NCI-H1105 (cell line): Measurements from ENCODE around the gene SHCBP1.
"Not testable (repeated sequence)": the region's sequence is repeated elsewhere in the genome, so short reads cannot be mapped to it uniquely, and the experiment has no call there.

Experiments
- DNase-seq: peaks from one replicate; lab custom pipeline; 2025; lab: John Stamatoyannopoulos, UW

SHCBP1 gene

GRCh38 chr16:46621006-46621933, at the start of gene SHCBP1:
Gene SHCBP1, minus strand, starts transcription at chr16:46621379. Its CDS starts 20 bp downstream, at chr16:46621359.
- peak; percentile 95 for DNase-seq

GRCh38 chr16:46662123-46662522, 40.9 kb upstream of the SHCBP1 start:
- no peak for DNase-seq

- DNase-seq: no peak
These were observed 37.7 kb upstream of the SHCBP1 start for GRCh38 chr16:46658925-46659324.

GRCh38 chr16:46651305-46651704, 30.1 kb upstream of the SHCBP1 start:
- DNase-seq: no peak

GRCh38 chr16:46650254-46650623, 29.1 kb upstream of the SHCBP1 start:
- no peak for DNase-seq

- DNase-seq: no peak
These were observed 28.5 kb upstream of the SHCBP1 start for GRCh38 chr16:46649588-46650253.

- no peak for DNase-seq
These were observed 27.5 kb upstream of the SHCBP1 start for GRCh38 chr16:46648656-46649055.

GRCh38 chr16:46638947-46639925, 18.1 kb upstream of the SHCBP1 start:
- DNase-seq: no peak

GRCh38 chr16:46632778-46633733, 11.9 kb upstream of the SHCBP1 start:
- no peak for DNase-seq

GRCh38 chr16:46629331-46630219, 8.4 kb upstream of the SHCBP1 start:
- no peak for DNase-seq

GRCh38 chr16:46627746-46628145, 6.6 kb upstream of the SHCBP1 start:
- DNase-seq: no peak

- not testable (repeated sequence) for DNase-seq
These were observed 5.5 kb upstream of the SHCBP1 start for GRCh38 chr16:46626681-46627080.

- not testable (repeated sequence) for DNase-seq
These were observed 3.7 kb upstream of the SHCBP1 start for GRCh38 chr16:46624862-46625261.

- DNase-seq: not testable (repeated sequence)
These were observed 2.5 kb upstream of the SHCBP1 start for GRCh38 chr16:46623707-46624106.

GRCh38 chr16:46623246-46623645, 2.1 kb upstream of the SHCBP1 start:
- not testable (repeated sequence) for DNase-seq

- no peak for DNase-seq
These were observed 926 bp upstream of the SHCBP1 start for GRCh38 chr16:46621934-46622676.

- DNase-seq: no peak
These were observed 743 bp downstream of the SHCBP1 start for GRCh38 chr16:46620266-46621005.

GRCh38 chr16:46618516-46618915, 2.7 kb downstream of the SHCBP1 start:
- no peak for DNase-seq
